ENCODE results near the gene LDLRAP1. TPM values are rescaled to one million over a fixed set of nuclear protein-coding genes. Genes with fewer than 3 reads are reported as not detected.

The LDLRAP1 gene
- total RNA-seq, 1 experiment from 2014 or later = 26.0 TPM

GRCh38 chr1:25550683-25551310 lies 7.4 kb downstream of the LDLRAP1 start:
- no peak for TF ChIP-seq EZH2 (IDR thresholded peaks at IDR 0.05)
- TF ChIP-seq POLR2AphosphoS5 (IDR thresholded peaks at IDR 0.05; ENCODE audit: low read depth, low read length) = no peak
- TF ChIP-seq EZH2phosphoT487 (IDR thresholded peaks at IDR 0.05; ENCODE audit: borderline replicate concordance) = no peak
- intact Hi-C loops (cut with micrococcal nuclease) = no loop called here
- peak overlapping the region; percentile 66 for H3K4me2 ChIP-seq (ENCODE audit: low read length)
- no peak for DNase-seq (ENCODE audit: low read depth, low spot score)
- RAD21 ChIA-PET (ENCODE audit: low non-redundant PET in 1 of 2, low total read pairs in 2 of 2, uncharacterized antibody in 2 of 2, unreplicated experiment in 2 of 2) = no interaction called here
- no peak overlapping the region for H3K9ac ChIP-seq (ENCODE audit: low read length)
- no peaks in the 10 kb centered on the region for H3K9me3 ChIP-seq (ENCODE audit: control insufficient read depth in 1 of 2, insufficient read depth in 1 of 2, low read depth in 1 of 2, low read length in 2 of 2)
- H3K9me2 ChIP-seq (ENCODE audit: insufficient read depth) = no peaks in the 10 kb centered on the region
- peaks cover 31 to 45% of the 10 kb centered on the region in 2 experiments for H3K4me1 ChIP-seq (ENCODE audit: control insufficient read depth in 1 of 2, insufficient read depth in 2 of 2, low read length in 2 of 2)
- H3K36me3 ChIP-seq (ENCODE audit: control insufficient read depth in 1 of 2, insufficient read depth in 2 of 2, low read length in 2 of 2) = 0 out of 4 replicates have a peak, but pooled peaks cover 0 to 7% of the 10 kb centered on the region in 2 experiments
- no peak overlapping the region for H3K4me3 ChIP-seq (replicated peaks in 1 of 2; ENCODE audit: low read depth in 1 of 2, low read length in 2 of 2)
- no peaks in the 10 kb centered on the region for H3K27me3 ChIP-seq (ENCODE audit: insufficient read depth, low read length)
- BruUV-seq (replicated peaks) = no TSS peak
- H3K79me2 ChIP-seq (ENCODE audit: insufficient read depth, low read length) = peaks cover 42% of the 10 kb centered on the region
- POLR2A ChIA-PET = no interaction called here
- ATAC-seq = no peak
- CTCF ChIA-PET = interaction anchor here (1.1 kb wide), 1 partner anchor 21 kb away, joined by 3 read pairs; no protein-coding TSS in a partner anchor
- no peak overlapping the region for H3K27ac ChIP-seq (ENCODE audit: low read depth, low read length)
- H2AFZ ChIP-seq (ENCODE audit: low read depth, low read length, poor library complexity, severe bottlenecking) = no peak overlapping the region
- H4K20me1 ChIP-seq (ENCODE audit: insufficient read depth) = no peaks in the 10 kb centered on the region

GRCh38 chr1:25553749-25554429 lies 10.5 kb downstream of the LDLRAP1 start:
- intact Hi-C loops (cut with micrococcal nuclease) = no loop called here
- H3K9me3 ChIP-seq (ENCODE audit: control insufficient read depth in 1 of 2, insufficient read depth in 1 of 2, low read depth in 1 of 2, low read length in 2 of 2) = no peaks in the 10 kb centered on the region
- RAD21 ChIA-PET (ENCODE audit: low non-redundant PET in 1 of 2, low total read pairs in 2 of 2, uncharacterized antibody in 2 of 2, unreplicated experiment in 2 of 2) = no interaction called here
- H3K4me2 ChIP-seq (ENCODE audit: low read length) = no peak overlapping the region
- H4K20me1 ChIP-seq (ENCODE audit: insufficient read depth) = no peaks in the 10 kb centered on the region
- H3K79me2 ChIP-seq (ENCODE audit: insufficient read depth, low read length) = peaks cover 29% of the 10 kb centered on the region; the same call in 1 of the 2 replicates
- H3K36me3 ChIP-seq (ENCODE audit: control insufficient read depth in 1 of 2, insufficient read depth in 2 of 2, low read length in 2 of 2) = peaks cover 5 to 7% of the 10 kb centered on the region in 2 experiments; a peak in 2 of 4 replicates
- no peak overlapping the region for H3K4me3 ChIP-seq (replicated peaks in 1 of 2; ENCODE audit: low read depth in 1 of 2, low read length in 2 of 2)
- CTCF ChIA-PET = interaction anchor here (0.5 to 1.1 kb wide), 2 partner anchors 19 to 244 kb away, joined by 3 read pairs; no protein-coding TSS in a partner anchor
- no peaks in the 10 kb centered on the region for H3K9me2 ChIP-seq (ENCODE audit: insufficient read depth)
- no TSS peak for BruUV-seq (replicated peaks)
- POLR2A ChIA-PET = interaction anchor here (1.1 kb wide), 1 partner anchor 19 kb away, joined by 3 read pairs; no protein-coding TSS in a partner anchor
- no peak for ATAC-seq
- no peaks in the 10 kb centered on the region for H3K27me3 ChIP-seq (ENCODE audit: insufficient read depth, low read length)
- H3K27ac ChIP-seq (ENCODE audit: low read depth, low read length) = no peak overlapping the region
- peaks cover 27 to 37% of the 10 kb centered on the region in 2 experiments for H3K4me1 ChIP-seq (ENCODE audit: control insufficient read depth in 1 of 2, insufficient read depth in 2 of 2, low read length in 2 of 2)
- no peak overlapping the region for H3K9ac ChIP-seq (ENCODE audit: low read length)
- DNase-seq (ENCODE audit: low read depth, low spot score) = no peak
- H2AFZ ChIP-seq (ENCODE audit: low read depth, low read length, poor library complexity, severe bottlenecking) = no peak overlapping the region
- TF ChIP-seq ATF3 (IDR thresholded peaks at IDR 0.05) (no peak), REST (IDR thresholded peaks at IDR 0.05; ENCODE audit: low read depth) (no peak), POLR2AphosphoS5 (IDR thresholded peaks at IDR 0.05; ENCODE audit: low read depth, low read length) (no peak), CBX3 (IDR thresholded peaks at IDR 0.05; ENCODE audit: low read depth) (no peak), JUND (IDR thresholded peaks at IDR 0.05) (no peak), ZFX (IDR thresholded peaks at IDR 0.05) (no peak), ELF1 (IDR thresholded peaks at IDR 0.05; ENCODE audit: borderline replicate concordance, low read depth) (no peak), SRF (IDR thresholded peaks at IDR 0.05; ENCODE audit: low read depth) (no peak), ZBTB33 (IDR thresholded peaks at IDR 0.05; ENCODE audit: extremely low read depth, insufficient replicate concordance, low read length) (no peak), POLR2A (IDR thresholded peaks at IDR 0.05; ENCODE audit: borderline replicate concordance, extremely low read depth, insufficient read depth, insufficient read length) (no peak), SIN3A (IDR thresholded peaks at IDR 0.05; ENCODE audit: low read depth) (no peak), EGR1 (IDR thresholded peaks at IDR 0.05; ENCODE audit: low read depth) (no peak)

Data from HCT116 (cell line).